GM21825 (cell line): ENCODE measurements around the gene CDK5RAP1.
"Not testable (repeated sequence)": the region's sequence is repeated elsewhere in the genome, so short reads cannot be mapped to it uniquely, and the experiment has no call there.

Experiments used
- ATAC-seq: cut with Tn5 transposase; IDR thresholded peaks from one replicate; pipeline ENCODE4 v1.9.1; 2021; ENCODE audit warnings: mild to moderate bottlenecking, moderate library complexity; ENCODE audit not compliant: unreplicated experiment

The CDK5RAP1 gene

DNA sequence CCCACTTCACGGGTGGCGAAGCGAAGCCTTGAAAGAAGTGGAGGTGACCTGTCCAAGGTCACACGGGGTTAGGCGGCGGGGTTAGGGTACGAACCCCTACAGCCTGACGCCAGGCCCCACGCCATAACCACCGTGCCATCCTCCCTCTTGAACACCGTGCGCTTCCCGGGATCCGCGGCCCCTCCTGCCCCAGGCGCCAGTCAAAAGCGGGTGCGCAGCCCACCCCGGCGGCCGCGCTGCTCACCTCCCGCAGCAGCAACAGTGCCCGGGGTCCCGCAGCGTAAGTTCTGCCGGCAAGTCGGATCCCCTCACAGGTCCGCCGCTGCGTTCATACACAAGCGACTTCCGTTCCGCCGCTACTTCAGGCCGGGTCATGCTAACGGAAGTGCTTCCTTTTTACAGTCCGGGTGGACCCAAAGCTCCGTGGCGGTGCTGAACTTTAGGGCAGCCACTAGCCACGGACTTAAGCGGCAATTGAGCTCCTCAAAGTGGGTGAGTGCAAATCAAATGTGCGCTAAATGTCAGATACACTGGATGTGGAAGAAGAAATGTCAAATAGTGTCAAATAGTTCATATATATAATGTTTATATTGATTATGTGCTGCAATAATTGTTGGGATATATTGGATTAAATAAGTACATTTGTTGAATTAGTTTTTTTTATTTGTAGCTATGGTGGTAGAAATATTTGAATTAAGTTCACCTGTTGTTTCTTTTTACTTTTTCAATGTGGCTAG lies at the start of gene CDK5RAP1:
TSS of gene CDK5RAP1 (minus strand) at position 336 of the 737 bp plus-strand sequence. CDS start 4,455 bp downstream, outside the sequence.
- peak; percentile 81 for ATAC-seq

DNA sequence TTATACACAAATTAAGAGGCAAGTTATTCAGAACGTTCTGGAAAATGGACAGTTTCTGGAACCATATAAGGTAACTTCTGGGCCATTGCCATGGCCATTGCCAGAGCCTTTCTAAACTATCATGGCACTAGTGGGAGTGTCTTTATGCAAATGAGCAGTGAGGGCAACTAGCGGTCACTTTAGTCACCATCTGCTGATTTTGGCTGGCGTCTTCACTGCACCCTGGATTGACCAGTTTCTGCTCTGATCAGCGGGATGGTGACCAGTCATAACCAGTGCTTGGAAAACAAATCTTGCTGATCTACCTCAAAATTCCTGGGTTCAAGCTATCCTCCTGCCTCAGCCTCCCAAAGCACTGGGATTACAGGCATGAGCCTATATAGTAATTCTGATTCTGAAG lies 49.5 kb upstream of the CDK5RAP1 start:
- ATAC-seq, result no peak

DNA sequence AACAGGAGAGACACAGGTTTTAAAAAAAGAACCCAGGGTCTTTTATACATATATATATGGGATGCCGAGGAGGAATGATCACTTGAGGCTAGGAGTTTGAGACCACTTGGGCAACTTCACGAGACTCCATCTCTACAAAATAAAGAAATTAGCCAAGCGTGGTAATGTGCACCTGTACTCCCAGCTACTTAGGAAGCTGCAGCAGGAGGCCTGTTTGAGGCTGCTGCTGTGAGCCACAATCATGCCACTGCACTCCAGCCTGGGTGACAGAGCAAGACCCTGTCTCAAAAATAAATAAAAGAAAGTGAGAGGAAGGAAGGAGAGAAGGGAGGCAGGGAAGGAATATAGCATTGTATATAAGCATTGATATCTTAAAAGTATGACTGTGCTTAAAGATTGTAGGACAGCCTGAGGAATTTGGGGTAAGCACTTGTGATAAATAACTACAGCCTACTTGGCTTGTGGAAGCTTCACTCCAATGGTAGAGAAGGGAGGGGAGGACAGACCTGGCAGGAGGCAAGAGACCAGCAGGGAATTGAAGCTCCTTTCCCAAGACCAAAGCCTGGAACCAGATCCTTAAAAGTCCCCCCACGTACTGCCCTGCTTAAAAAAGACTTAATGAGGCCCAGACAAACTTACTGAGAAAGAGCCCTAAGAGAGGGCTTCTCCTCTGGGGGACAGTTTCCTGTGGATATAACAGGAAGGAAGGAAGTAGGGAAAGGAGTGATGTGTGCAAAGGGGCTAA lies 44.7 kb upstream of the CDK5RAP1 start:
- no peak for ATAC-seq

DNA sequence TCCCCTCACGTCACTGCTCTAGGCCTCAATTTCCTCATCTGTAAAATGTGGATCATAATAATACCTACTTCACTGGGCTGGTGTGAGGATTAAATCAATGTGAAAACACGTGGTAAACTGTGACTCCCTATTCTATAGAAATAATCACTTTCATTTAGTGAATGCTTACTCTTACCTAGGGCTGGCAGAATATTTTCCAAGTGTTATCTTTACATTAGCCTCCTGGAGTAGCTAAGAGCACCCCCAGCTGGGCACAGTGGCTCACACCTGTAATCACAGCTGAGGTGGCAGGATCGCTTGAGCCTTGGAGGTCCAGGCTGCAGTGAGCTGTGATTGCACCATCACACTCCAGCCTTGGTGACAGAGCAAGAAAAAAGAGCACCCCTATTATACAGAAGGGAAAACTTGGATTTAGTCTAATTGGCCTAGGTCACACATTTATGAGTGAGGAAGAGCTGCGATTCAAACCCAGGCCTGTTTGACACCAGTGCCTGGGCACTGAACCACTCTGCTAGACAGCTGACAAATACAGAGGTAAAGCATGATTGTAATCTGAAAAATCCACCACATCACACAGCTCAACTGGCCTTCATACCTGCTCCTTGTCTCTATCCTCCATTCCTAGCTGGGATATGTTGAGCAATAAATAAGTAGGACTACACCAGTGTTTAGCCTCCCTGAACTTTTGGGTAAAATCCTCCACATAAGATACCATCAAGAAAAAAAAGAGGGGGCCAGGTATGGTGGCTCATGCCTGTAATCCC lies 43.7 kb upstream of the CDK5RAP1 start:
- no peak for ATAC-seq

GRCh38 chr20:33443512-33444239 lies 42.4 kb upstream of the CDK5RAP1 start, which contains the start of gene SNTA1:
SNTA1 (minus strand) TSS chr20:33443763; CDS start chr20:33443620, 143 bp downstream.
- peak; percentile 73 for ATAC-seq

DNA sequence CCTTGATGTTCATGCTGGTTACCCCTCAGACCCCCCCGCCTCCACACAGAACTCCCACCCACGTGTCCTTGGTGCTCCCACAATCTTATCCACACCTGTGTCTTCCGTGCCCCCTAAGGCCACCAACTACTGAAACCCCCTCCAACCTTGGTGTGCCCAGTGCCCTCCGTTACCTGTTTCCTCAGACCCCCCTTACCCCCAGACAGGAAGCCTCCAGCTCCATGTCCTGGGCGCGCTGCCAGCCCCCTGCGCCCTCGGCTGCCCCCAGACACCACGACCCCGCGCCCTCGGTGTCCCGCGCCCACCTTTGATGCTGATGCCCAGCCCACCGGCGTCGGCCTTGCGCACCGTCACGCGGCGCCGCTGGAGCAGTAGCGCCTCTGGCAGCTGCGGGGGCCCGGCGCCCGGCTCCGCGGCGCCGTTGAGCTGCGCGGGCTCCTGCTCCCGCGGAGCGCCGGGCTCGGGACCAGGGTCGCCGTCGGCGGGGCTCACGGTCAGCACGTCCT lies 41.7 kb upstream of the CDK5RAP1 start:
- ATAC-seq, result peak; percentile 17

DNA sequence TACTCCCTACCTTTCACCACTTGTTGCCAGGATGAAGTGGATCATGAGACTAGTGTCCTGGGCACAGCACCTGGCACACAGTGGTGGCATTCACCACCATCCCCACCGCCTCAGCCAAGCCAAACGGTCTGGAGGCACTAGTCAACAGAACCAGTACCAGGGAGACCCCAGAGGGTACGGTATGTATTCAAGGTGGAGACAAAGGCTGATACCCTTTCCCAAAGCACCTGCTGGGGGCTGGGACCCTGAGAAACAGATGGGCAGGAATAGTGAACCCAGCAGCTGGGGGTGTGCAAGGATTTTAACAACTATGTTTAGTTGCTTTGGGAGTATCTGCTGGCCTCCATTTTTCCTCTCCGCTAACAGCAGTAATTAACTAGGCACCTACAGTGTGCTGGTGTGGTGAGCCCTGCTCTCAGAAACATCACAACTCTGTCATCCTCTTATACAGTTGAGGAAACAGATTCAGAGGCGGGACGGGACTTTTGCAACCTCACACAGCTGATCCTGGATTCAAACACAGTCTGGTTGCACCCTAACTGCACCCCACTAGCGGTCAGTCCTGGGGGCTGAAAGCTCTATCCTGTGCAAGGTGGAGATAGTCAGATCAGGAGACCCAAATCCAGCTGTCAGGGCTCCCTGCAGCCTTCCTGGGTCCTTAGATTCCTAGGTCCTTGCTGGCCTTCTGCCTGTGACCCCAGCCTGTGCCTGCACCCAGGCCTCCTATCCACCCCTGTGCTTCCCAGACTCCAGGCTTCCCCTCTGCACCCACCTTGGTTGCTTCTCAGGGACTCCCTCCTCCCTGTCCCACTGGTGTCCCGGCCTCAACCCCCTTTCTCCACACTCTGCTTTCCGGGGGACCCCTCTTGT lies 41.1 kb upstream of the CDK5RAP1 start:
- ATAC-seq, result no peak

- ATAC-seq, result no peak
Observed at GRCh38 chr20:33441142-33441955, 40.0 kb upstream of the CDK5RAP1 start.

DNA sequence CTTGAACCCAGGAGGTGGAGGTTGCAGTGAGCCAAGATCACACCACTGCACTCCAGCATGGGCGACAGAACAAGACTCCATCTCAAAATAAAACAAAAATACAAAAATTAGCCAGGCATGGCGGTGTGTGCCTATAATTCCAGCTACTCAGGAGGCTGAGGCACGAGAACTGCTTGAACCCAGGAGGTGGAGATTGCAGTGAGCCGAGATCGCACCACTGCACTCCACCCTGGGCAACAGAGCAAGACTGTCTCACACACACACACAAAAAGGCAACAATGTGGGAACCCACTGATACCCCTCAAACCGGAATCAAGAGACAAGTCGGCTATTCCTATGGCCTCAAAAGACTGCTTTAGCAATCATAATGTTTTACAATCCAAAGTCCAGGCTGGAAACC lies 39.2 kb upstream of the CDK5RAP1 start:
- not testable (repeated sequence) for ATAC-seq

GRCh38 chr20:33438481-33438880 lies 37.2 kb upstream of the CDK5RAP1 start:
- no peak for ATAC-seq

GRCh38 chr20:33437141-33437911 lies 36.0 kb upstream of the CDK5RAP1 start:
- no peak for ATAC-seq

- no peak for ATAC-seq
Observed at GRCh38 chr20:33434434-33434833, 33.1 kb upstream of the CDK5RAP1 start.

DNA sequence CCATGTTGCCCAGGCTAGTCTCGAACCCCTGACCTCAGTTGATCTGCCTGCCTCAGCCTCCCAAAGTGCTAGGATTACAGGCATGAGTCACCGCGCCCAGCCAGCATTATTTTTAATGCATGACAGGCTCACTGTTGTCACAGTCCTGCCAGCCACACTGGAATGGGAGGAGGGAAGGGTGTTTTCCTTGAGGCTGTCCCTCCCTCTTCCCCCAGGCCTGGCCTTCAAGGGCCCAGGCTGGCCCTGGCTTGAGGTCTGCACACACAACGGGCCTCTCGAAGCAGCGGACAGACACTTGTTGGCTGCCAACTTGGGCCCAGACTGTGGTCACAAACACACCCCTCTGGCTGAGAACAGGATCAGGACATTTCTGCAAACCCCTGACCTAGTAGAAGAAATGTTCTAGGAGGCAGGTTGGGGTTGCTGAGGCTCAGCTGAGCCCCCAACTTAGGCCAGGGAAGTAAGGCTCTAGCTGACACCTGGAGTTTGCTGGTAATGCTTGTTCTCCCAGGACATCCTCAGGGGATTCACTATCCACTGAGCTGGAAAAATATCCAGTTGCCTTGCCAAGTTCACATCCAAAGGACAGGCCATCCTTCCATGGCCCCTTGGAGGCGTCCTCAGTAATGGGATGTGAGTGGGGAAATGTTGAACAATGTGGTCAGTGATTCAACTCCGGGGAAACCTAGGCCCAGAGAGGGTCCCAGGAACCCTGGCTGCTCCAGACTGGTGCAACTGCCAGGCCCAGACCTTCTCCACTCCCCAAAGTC lies 32.3 kb upstream of the CDK5RAP1 start:
- no peak for ATAC-seq

- ATAC-seq, result no peak
Observed at GRCh38 chr20:33431797-33432381, 30.6 kb upstream of the CDK5RAP1 start.

DNA sequence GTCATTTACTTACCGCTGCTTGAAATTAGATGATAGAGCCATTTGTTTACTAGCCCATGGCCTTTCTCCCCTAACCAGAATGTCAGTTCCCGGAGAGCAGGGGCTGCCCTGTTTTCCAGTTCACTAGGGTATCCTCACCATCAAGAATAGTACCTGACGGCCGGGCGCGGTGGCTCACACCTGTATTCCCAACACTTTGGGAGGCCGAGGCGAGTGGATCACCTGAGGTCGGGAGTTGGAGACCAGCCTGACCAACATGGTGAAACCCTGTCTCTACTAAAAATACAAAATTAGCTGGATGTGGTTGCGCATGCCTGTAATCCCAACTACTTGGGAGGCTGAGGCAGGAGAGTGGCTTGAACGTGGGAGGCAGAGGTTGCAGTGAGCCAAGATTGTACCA lies 22.6 kb upstream of the CDK5RAP1 start:
- not testable (repeated sequence) for ATAC-seq

DNA sequence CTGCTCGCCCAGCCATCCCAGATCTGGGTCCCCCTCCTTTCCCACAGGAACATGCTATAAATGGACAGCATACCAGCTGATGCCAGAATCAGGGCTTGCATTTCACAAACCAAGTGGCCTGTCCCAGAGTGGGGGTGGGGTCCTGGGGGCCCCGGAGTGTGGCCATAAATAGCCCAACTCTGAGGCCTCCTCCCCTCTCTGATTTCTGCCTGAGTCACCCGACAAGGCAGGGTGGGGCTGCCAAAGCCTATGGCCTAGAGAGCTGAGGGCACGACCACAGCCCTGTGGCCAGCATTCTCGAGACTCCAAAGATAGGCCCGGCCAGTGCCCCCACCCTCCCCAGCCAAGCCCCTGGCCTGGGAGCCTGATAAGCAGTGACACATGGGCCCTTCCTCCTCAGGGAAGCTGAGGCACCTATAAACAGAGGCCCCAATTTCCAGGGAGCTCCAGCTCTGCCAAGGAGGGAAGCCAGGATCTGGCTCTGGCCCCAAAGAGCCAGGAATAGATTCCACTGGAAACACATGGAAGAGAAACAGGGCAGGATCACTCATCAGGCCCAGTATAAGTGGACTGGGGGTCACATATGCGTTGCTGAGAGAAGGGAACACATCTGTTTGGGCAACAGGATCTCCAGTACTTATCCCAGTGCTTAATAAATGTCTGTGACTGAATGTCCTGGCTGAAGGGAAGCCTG lies 22.0 kb upstream of the CDK5RAP1 start:
- no peak for ATAC-seq
